ENCODE measurements around the gene BUD13. TPM values are rescaled to one million over a fixed set of nuclear protein-coding genes. Genes with fewer than 3 reads are reported as not detected.
A peak's percentile ranks its signal among the peaks of the same experiment; 100 is the strongest.

BUD13 gene
- total and polyA plus RNA-seq, 9 of the 15 experiments (the other 6 are each of a cell fraction or from before 2014, with no cell fraction given) = 9.5 to 34.1 (median 27.1) TPM

DNA sequence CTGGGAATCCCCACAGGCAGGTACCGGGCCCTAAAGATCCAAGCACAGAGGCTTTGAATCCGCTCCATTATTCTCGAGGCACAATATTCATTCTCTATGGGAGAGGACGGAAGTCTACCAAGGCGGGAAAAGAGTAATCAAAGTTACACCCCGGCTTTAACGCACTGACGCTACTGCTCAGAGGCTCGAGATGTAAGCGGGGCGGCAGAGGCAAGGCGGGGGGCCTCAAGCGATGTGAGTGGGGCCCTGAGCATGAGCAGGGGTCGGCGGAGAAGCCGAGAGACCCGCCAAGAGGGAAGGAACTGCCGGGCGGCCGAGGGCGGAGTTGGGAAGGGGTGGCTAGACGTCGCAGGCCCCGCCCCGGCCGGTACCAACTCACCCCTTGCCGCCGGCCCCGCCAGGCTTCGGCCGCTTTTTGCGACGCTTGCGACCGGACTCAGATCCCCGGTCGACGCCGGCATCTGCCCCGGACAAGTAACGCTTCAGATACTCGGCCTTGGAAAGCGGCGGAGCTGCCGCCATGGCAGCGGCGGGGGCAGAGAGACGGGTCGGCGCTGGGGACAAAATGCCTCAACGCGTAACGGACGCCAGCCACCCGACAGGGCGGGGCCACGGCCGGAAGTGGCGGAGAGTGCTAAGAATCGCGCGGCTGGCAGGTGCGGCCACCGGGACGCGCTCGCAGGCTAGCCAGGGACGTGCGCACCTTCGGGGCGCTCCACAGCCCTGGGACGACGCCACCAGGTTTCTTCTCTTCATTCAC is at the start of gene BUD13 (continued):
- TF ChIP-seq MIER1 (IDR thresholded peaks at IDR 0.05; ENCODE audit: low read depth) (no peak), CREB3L1 (IDR thresholded peaks at IDR 0.05; ENCODE audit: borderline replicate concordance, low read depth) (no peak; the same call in 1 of the 2 replicates), ZNF311 (CRISPR knock-in tag; IDR thresholded peaks at IDR 0.05) (no peak), NUFIP1 (IDR thresholded peaks at IDR 0.05; ENCODE audit: partially characterized antibody) (no peak), HNRNPL (IDR thresholded peaks at IDR 0.05; ENCODE audit: low read depth, low read length) (peak; percentile 70; the same call in 1 of the 2 replicates), MCM2 (IDR thresholded peaks at IDR 0.05; ENCODE audit: low read depth) (no peak), FOXJ2 (tag; IDR thresholded peaks at IDR 0.05) (no peak), SMARCA4 (IDR thresholded peaks at IDR 0.05) (no peak), USF2 (CRISPR knock-in tag; IDR thresholded peaks at IDR 0.05) (no peak), U2AF1 (optimal IDR thresholded peaks at IDR 0.05; ENCODE audit: low read depth, low read length) (peak; percentile 52), ZBTB49 (CRISPR knock-in tag; IDR thresholded peaks at IDR 0.05; ENCODE audit: borderline replicate concordance) (no peak), OTX1 (CRISPR knock-in tag; IDR thresholded peaks at IDR 0.05) (no peak), CBFA2T3 (IDR thresholded peaks at IDR 0.05) (no peak)
- TF ChIP-seq, protein P1, sequence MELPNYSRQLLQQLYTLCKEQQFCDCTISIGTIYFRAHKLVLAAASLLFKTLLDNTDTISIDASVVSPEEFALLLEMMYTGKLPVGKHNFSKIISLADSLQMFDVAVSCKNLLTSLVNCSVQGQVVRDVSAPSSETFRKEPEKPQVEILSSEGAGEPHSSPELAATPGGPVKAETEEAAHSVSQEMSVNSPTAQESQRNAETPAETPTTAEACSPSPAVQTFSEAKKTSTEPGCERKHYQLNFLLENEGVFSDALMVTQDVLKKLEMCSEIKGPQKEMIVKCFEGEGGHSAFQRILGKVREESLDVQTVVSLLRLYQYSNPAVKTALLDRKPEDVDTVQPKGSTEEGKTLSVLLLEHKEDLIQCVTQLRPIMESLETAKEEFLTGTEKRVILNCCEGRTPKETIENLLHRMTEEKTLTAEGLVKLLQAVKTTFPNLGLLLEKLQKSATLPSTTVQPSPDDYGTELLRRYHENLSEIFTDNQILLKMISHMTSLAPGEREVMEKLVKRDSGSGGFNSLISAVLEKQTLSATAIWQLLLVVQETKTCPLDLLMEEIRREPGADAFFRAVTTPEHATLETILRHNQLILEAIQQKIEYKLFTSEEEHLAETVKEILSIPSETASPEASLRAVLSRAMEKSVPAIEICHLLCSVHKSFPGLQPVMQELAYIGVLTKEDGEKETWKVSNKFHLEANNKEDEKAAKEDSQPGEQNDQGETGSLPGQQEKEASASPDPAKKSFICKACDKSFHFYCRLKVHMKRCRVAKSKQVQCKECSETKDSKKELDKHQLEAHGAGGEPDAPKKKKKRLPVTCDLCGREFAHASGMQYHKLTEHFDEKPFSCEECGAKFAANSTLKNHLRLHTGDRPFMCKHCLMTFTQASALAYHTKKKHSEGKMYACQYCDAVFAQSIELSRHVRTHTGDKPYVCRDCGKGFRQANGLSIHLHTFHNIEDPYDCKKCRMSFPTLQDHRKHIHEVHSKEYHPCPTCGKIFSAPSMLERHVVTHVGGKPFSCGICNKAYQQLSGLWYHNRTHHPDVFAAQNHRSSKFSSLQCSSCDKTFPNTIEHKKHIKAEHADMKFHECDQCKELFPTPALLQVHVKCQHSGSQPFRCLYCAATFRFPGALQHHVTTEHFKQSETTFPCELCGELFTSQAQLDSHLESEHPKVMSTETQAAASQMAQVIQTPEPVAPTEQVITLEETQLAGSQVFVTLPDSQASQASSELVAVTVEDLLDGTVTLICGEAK (IDR thresholded peaks at IDR 0.05) = peak; percentile 65
- TF ChIP-seq, protein P1 (CRISPR knock-in tag; IDR thresholded peaks at IDR 0.05) = no peak
